ENCODE results near the gene TMEM205.

DNA sequence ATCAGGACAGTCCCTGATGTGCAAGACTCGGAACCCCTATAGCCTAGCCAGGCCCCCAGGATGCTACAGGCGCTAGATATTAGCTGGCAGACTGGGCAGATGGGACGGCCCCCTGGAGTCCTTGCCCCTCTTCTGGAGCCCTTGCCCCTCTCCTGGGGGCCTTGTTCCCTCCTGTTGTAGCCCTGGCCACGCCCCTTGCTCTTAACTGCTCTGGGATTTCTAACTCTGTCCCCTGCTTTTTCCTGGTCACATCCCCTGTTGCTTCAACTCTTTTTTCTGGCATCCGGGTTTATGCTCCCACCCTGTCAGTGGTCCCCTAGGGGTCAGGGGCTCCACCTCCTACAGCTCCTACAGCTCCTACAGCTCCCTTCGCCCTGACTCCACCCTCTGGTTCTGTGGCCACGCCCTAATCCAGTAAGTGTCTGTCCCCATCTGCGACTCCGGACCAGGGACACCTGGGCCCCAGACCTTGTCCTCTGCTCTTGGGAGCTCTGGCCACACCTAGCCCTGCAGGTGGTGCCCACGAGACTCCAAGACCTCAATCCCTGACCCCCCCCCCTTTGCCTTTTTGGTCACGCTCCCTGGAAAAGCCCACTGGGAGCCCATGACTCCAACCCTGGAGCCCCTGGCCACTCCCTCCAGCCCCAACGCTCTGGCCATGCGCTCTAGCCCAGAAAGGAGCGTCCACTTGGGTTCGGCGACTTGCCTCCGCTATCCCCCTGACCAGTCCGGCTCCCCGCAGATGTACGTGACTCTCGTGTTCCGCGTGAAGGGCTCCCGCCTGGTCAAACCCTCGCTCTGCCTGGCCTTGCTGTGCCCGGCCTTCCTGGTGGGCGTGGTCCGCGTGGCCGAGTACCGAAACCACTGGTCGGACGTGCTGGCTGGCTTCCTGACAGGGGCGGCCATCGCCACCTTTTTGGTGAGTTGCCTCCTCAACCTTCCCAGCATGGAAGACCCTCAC lies 16.0 kb upstream of the TMEM205 start:
- TF ChIP-seq, protein P1, sequence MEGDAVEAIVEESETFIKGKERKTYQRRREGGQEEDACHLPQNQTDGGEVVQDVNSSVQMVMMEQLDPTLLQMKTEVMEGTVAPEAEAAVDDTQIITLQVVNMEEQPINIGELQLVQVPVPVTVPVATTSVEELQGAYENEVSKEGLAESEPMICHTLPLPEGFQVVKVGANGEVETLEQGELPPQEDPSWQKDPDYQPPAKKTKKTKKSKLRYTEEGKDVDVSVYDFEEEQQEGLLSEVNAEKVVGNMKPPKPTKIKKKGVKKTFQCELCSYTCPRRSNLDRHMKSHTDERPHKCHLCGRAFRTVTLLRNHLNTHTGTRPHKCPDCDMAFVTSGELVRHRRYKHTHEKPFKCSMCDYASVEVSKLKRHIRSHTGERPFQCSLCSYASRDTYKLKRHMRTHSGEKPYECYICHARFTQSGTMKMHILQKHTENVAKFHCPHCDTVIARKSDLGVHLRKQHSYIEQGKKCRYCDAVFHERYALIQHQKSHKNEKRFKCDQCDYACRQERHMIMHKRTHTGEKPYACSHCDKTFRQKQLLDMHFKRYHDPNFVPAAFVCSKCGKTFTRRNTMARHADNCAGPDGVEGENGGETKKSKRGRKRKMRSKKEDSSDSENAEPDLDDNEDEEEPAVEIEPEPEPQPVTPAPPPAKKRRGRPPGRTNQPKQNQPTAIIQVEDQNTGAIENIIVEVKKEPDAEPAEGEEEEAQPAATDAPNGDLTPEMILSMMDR (conservative IDR thresholded peaks at IDR 0.05; ENCODE audit: low read length), result no peak
- no peak for TF ChIP-seq EZH2phosphoT487 (IDR thresholded peaks at IDR 0.05; ENCODE audit: borderline replicate concordance)
